ENCODE measurements around the gene HDAC7. TPM values are rescaled to one million over a fixed set of nuclear protein-coding genes. Genes with fewer than 3 reads are reported as not detected.

The HDAC7 gene
- total and polyA plus RNA-seq, 4 donors: 49.3 to 119 (median 69.7) TPM

GRCh38 chr12:47750229-47750798, 69.4 kb downstream of the HDAC7 start:
- DNase-seq: no peak
- WGBS, 2 donors: 83 to 84% methylated on average over 10 of the region's 10 CpGs

GRCh38 chr12:47748899-47749298, 70.8 kb downstream of the HDAC7 start:
- Histone ChIP-seq H3K4me1 (ENCODE audit: control insufficient read depth in 5 of 5, insufficient read depth in 5 of 5, low read length in 5 of 5) (peaks cover 1 to 19% (median 7%) of the 10 kb centered on the region in 5 donors), H3K9me3 (ENCODE audit: control insufficient read depth in 4 of 4, insufficient read depth in 3 of 4, low read length in 3 of 4) (no peaks in the 10 kb centered on the region), H3K27me3 (ENCODE audit: control insufficient read depth in 3 of 3, insufficient read depth in 3 of 3, low read length in 2 of 3) (no peaks in the 10 kb centered on the region), H3K27ac (ENCODE audit: low read depth in 1 of 2, low read length in 1 of 2) (no peak overlapping the region), H3K9ac (ENCODE audit: insufficient read depth in 1 of 2, low read length in 2 of 2) (no peak overlapping the region), H3K4me3 (no peak overlapping the region), H3K36me3 (ENCODE audit: control insufficient read depth in 4 of 4, insufficient read depth in 4 of 4, low read length in 4 of 4) (peaks cover 0 to 24% (median 0%) of the 10 kb centered on the region in 4 donors)
- WGBS, 2 donors: 96 to 98% methylated on average over 3 of the region's 3 CpGs
- no peak for DNase-seq
- ATAC-seq (ENCODE audit: insufficient read depth, low FRiP score): no peak
- no peak for TF ChIP-seq CTCF (IDR thresholded peaks at IDR 0.05; ENCODE audit: control extremely low read depth, extremely low read depth)

More at GRCh38 chr12:47750229-47750798, 69.4 kb downstream of the HDAC7 start:
- Histone ChIP-seq H3K9me3 (ENCODE audit: control insufficient read depth in 4 of 4, insufficient read depth in 3 of 4, low read length in 3 of 4) (no peaks in the 10 kb centered on the region), H3K36me3 (ENCODE audit: control insufficient read depth in 4 of 4, insufficient read depth in 4 of 4, low read length in 4 of 4) (peaks cover 0 to 24% (median 0%) of the 10 kb centered on the region in 4 donors), H3K27me3 (ENCODE audit: control insufficient read depth in 3 of 3, insufficient read depth in 3 of 3, low read length in 2 of 3) (no peaks in the 10 kb centered on the region), H3K4me1 (ENCODE audit: control insufficient read depth in 5 of 5, insufficient read depth in 5 of 5, low read length in 5 of 5) (peaks cover 7 to 26% (median 11%) of the 10 kb centered on the region in 5 donors), H3K27ac (ENCODE audit: low read depth in 1 of 2, low read length in 1 of 2) (no peak overlapping the region), H3K4me3 (no peak overlapping the region), H3K9ac (ENCODE audit: insufficient read depth in 1 of 2, low read length in 2 of 2) (no peak overlapping the region)
- TF ChIP-seq CTCF (IDR thresholded peaks at IDR 0.05; ENCODE audit: control extremely low read depth, extremely low read depth): no peak
- ATAC-seq (ENCODE audit: insufficient read depth, low FRiP score): no peak

- no peaks in the 10 kb centered on the region for H3K27me3 ChIP-seq (ENCODE audit: control insufficient read depth in 3 of 3, insufficient read depth in 3 of 3, low read length in 2 of 3)
- no peak for TF ChIP-seq CTCF (IDR thresholded peaks at IDR 0.05; ENCODE audit: control extremely low read depth, extremely low read depth)
- ATAC-seq (ENCODE audit: insufficient read depth, low FRiP score) (no peak), DNase-seq (no peak)
- H3K9me3 ChIP-seq (ENCODE audit: control insufficient read depth in 4 of 4, insufficient read depth in 3 of 4, low read length in 3 of 4): no peaks in the 10 kb centered on the region
- no peak overlapping the region for H3K4me3 ChIP-seq
- H3K9ac ChIP-seq (ENCODE audit: insufficient read depth in 1 of 2, low read length in 2 of 2): no peak overlapping the region
- peaks cover 0 to 24% (median 0%) of the 10 kb centered on the region in 4 donors for H3K36me3 ChIP-seq (ENCODE audit: control insufficient read depth in 4 of 4, insufficient read depth in 4 of 4, low read length in 4 of 4)
- no peak overlapping the region for H3K27ac ChIP-seq (ENCODE audit: low read depth in 1 of 2, low read length in 1 of 2)
- 100% methylated on average over 1 of the region's 1 CpG for WGBS, 2 donors
- peaks cover 0 to 14% (median 4%) of the 10 kb centered on the region in 5 donors for H3K4me1 ChIP-seq (ENCODE audit: control insufficient read depth in 5 of 5, insufficient read depth in 5 of 5, low read length in 5 of 5)
Measured at GRCh38 chr12:47748507-47748828, 71.2 kb downstream of the HDAC7 start.
